SK-N-SH (cell line): ENCODE results near the gene TUBA1A. TPM values are rescaled to one million over a fixed set of nuclear protein-coding genes. Genes with fewer than 3 reads are reported as not detected.
"Not testable (repeated sequence)": the region's sequence is repeated elsewhere in the genome, so short reads cannot be mapped to it uniquely, and the experiment has no call there.

Experiments
- CTCF ChIA-PET: fragments of 300-600, 350-600 bp; formaldehyde crosslinking; extraction: SDS; loops from one replicate; lab custom pipeline; 2021; lab: Yijun Ruan, JAX
- POLR2A ChIA-PET: fragments of 350-600 bp; sonication (Branson Sonifier 250); formaldehyde crosslinking; extraction: SDS; loops from one replicate; lab custom pipeline; 2020; ENCODE audit warnings: antibody characterized with exemption, inconsistent platforms; lab: Yijun Ruan, JAX
- DNase-seq: peaks from one replicate; pipeline ENCODE4 v3.0.0; 2012
- H2AFZ ChIP-seq: fragments of 200-600 bp; sonication (generic); 2 replicates; pipeline ENCODE4 v1.8.1; 2016; ENCODE audit warnings: antibody characterized with exemption, mild to moderate bottlenecking, low read depth
- H3F3A ChIP-seq: fragments of 200-600 bp; sonication (generic); replicated peaks from 2 replicates; pipeline ENCODE3; 2016; ENCODE audit warnings: antibody characterized with exemption, mild to moderate bottlenecking; ENCODE audit not compliant: insufficient read depth
- H3K27ac ChIP-seq, 2 experiments: fragments of 200-500 bp in 1 of 2; fragments of 200-600 bp in 1 of 2; sonication (Bioruptor generic) in 1 of 2; sonication (generic), shearing (Covaris generic) in 1 of 2; 2 replicates each; pipeline versions ENCODE4 v1.5.1 to v1.6.1; 2014 to 2016; ENCODE audit warnings: low read depth in 2 of 2, inconsistent platforms in 1 of 2, low read length in 1 of 2, mild to moderate bottlenecking in 1 of 2, mixed read lengths in 1 of 2
- H3K27me3 ChIP-seq: fragments of 200-600 bp; sonication (generic), shearing (Covaris generic); 2 replicates; pipeline ENCODE4 v1.6.1; 2016; ENCODE audit warnings: mixed run types; ENCODE audit not compliant: insufficient read depth
- H3K36me3 ChIP-seq, 2 experiments: fragments of 200-500 bp in 1 of 2; fragments of 200-600 bp in 1 of 2; sonication (Bioruptor generic) in 1 of 2; sonication (generic) in 1 of 2; replicated peaks in 1 of 2; 2 replicates each; pipeline versions ENCODE3 to v1.5.1; 2014 to 2016; ENCODE audit warnings: low read length in 1 of 2, mild to moderate bottlenecking in 1 of 2; ENCODE audit not compliant: insufficient read depth in 2 of 2, control insufficient read depth in 1 of 2
- H3K4me1 ChIP-seq, 2 experiments: fragments of 200-500 bp in 1 of 2; fragments of 200-600 bp in 1 of 2; sonication (Bioruptor generic) in 1 of 2; sonication (generic), shearing (Covaris generic) in 1 of 2; 2 replicates each; pipeline versions ENCODE4 v1.5.1 to v1.6.1; 2014 to 2016; ENCODE audit warnings: low read depth in 1 of 2, low read length in 1 of 2, mixed run types in 1 of 2; ENCODE audit not compliant: insufficient read depth in 2 of 2, control insufficient read depth in 1 of 2
- H3K4me2 ChIP-seq: fragments of 200-600 bp; sonication (generic), shearing (Covaris generic); 2 replicates; pipeline ENCODE4 v1.6.1; 2017; ENCODE audit warnings: mixed run types
- H3K4me3 ChIP-seq, 2 experiments: fragments of 200-500 bp in 1 of 2; fragments of 200-600 bp in 1 of 2; sonication (Bioruptor generic) in 1 of 2; sonication (generic), shearing (Covaris generic) in 1 of 2; 2 replicates each; pipeline versions ENCODE4 v1.5.1 to v1.8.1; 2014 to 2016; ENCODE audit warnings: low read depth in 2 of 2, inconsistent platforms in 1 of 2, low read length in 1 of 2, mild to moderate bottlenecking in 1 of 2, mixed read lengths in 1 of 2, moderate library complexity in 1 of 2
- H3K79me2 ChIP-seq: fragments of 200-600 bp; sonication (generic); 2 replicates; pipeline ENCODE4 v1.8.1; 2017; ENCODE audit warnings: mild to moderate bottlenecking; ENCODE audit not compliant: insufficient read depth
- H3K9ac ChIP-seq: fragments of 200-600 bp; sonication (generic); 2 replicates; pipeline ENCODE4 v1.6.1; 2017; ENCODE audit warnings: mixed run types
- H3K9me2 ChIP-seq: fragments of 200-600 bp; sonication (generic); 2 replicates; pipeline ENCODE4 v1.6.1; 2017; ENCODE audit warnings: mixed run types
- H3K9me3 ChIP-seq: fragments of 200-600 bp; sonication (generic); 2 replicates; pipeline ENCODE4 v1.6.1; 2017; ENCODE audit warnings: mixed run types, mild to moderate bottlenecking, moderate library complexity
- H4K20me1 ChIP-seq: fragments of 200-600 bp; sonication (generic); 2 replicates; pipeline ENCODE4 v1.6.1; 2017; ENCODE audit warnings: mild to moderate bottlenecking, mixed run types; ENCODE audit not compliant: insufficient read depth
- JUND ChIP-seq: IDR thresholded peaks from 2 replicates; pipeline ENCODE4 v1.4.0; 2012
- POLR2AphosphoS5 ChIP-seq: IDR thresholded peaks from 2 replicates; pipeline ENCODE4 v1.6.1; 2012; ENCODE audit warnings: low read depth, low read length
- WGBS: methylation state at CpG from one replicate; pipeline ENCODE4 v1.1.6; 2017; ENCODE audit warnings: low lambda C conversion rate; 5-methylcytosine and 5-hydroxymethylcytosine counted together
- polyA plus RNA-seq, 3 experiments: library from polyadenylated mRNA; depleted of rRNA; stranded (reverse); fragments of >200 nt; gene quantifications; 2 replicates each; pipeline ENCODE4 v1.2.3, GENCODE V29; 2012
- TF ChIP-seq, protein P1 (sequence below): IDR thresholded peaks from 2 replicates; pipeline ENCODE4 v1.4.0; 2012; ENCODE audit warnings: low read depth, borderline replicate concordance

The TUBA1A gene
- polyA plus RNA-seq, 1 of the 3 experiments (the other 2 are of a cell fraction) = 1,427 TPM

- not testable (repeated sequence) for DNase-seq, H2AFZ ChIP-seq, H3K9me2 ChIP-seq, H3K9me3 ChIP-seq, H3K27me3 ChIP-seq
- Histone ChIP-seq H3K4me1 (peaks cover 6 to 28% of the 10 kb centered on the region in 2 experiments; a peak in 2 of 4 replicates), H3K36me3 (peaks cover 16 to 42% of the 10 kb centered on the region in 2 experiments), H3K27ac (peak overlapping the region; percentile 11 to 98; a peak in 1 of 4 replicates), H3K4me3 (peak overlapping the region; percentile 91 to 94), H3F3A (peaks cover 66% of the 10 kb centered on the region), H3K9ac (peak overlapping the region; percentile 100; the same call in 1 of the 2 replicates), H4K20me1 (peaks cover 49% of the 10 kb centered on the region), H3K79me2 (peaks cover 55% of the 10 kb centered on the region), H3K4me2 (peak overlapping the region; percentile 91)
- 72% methylated on average over 8 of the region's 11 CpGs for WGBS
- TF ChIP-seq POLR2AphosphoS5 = 0 out of 2 replicates have a peak, but pooled peaks have one; percentile 19
- POLR2A ChIA-PET = interaction anchor here (4.8 kb wide), 2 partner anchors 47 to 55 kb away, joined by 94 to 97 read pairs; partner anchors contain the start of gene TUBA1B
- CTCF ChIA-PET = interaction anchor here (6.2 kb wide), 1 partner anchor 47 kb away, joined by 79 read pairs; no protein-coding TSS in a partner anchor
Observed at GRCh38 chr12:49186307-49186706, 2.6 kb downstream of the TUBA1A start.

GRCh38 chr12:49184697-49185096, 4.2 kb downstream of the TUBA1A start:
- H3K36me3 ChIP-seq = peaks cover 16 to 42% of the 10 kb centered on the region in 2 experiments
- 83% methylated on average over 1 of the region's 1 CpG for WGBS
- H3K9ac ChIP-seq, H3K9me3 ChIP-seq, H3K27me3 ChIP-seq, H2AFZ ChIP-seq, DNase-seq, H3K9me2 ChIP-seq, H3K4me3 ChIP-seq: not testable (repeated sequence)
- peaks cover 49% of the 10 kb centered on the region for H4K20me1 ChIP-seq
- H3K79me2 ChIP-seq = peaks cover 46% of the 10 kb centered on the region
- POLR2A ChIA-PET = interaction anchor here (0.6 to 3.6 kb wide), 3 partner anchors 16 to 54 kb away, joined by 3 to 21 read pairs (median 8); partner anchors contain the start of gene TUBA1B
- H3K4me1 ChIP-seq = peaks cover 0 to 19% of the 10 kb centered on the region in 2 experiments; a peak in 2 of 4 replicates
- H3K27ac ChIP-seq = peak overlapping the region in 1 of 2 experiments; percentile 16; a peak in 2 of 4 replicates
- CTCF ChIA-PET = interaction anchor here (0.6 to 1.0 kb wide), 2 partner anchors 10 to 51 kb away, joined by 3 read pairs; no protein-coding TSS in a partner anchor
- H3F3A ChIP-seq = peaks cover 63% of the 10 kb centered on the region
- H3K4me2 ChIP-seq = peak overlapping the region; percentile 91; the same call in 1 of the 2 replicates

DNA sequence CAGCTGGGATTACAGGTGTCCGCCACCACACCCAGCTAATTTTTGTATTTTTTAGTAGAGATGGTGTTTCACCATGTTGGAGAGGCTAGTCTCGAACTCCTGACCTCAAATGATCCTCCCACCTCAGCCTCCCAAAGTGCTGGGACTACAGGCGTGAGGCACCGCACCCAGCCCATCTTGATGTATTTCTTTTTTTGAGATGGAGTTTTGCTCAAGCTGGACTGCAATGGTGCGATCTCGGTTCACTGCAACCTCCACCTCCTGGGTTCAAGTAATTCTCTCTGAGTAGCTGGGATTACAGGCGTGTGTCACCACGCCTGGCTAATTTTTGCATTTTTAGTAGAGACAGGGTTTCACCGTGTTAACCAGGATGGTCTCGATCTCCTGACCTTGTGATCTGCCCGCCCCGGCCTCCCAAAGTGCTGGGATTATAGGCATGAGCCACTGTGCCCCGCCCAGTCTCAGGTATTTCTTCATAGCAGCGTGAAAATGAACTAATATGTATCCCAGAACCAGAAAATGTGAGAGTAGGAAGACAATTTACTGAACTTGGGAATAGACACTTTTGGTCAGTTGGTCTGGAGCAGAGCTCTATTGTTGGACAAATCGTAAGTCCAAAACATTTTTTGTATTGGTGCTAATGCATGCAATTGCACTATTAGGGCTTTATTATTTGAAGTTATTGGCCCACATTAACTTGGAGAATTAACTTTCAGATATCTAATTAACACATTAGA, 5.5 kb downstream of the TUBA1A start:
- 93% methylated on average over 15 of the region's 15 CpGs for WGBS
- not testable (repeated sequence) for H2AFZ ChIP-seq, H3K9ac ChIP-seq, H3K27ac ChIP-seq, H3K9me3 ChIP-seq, H3K27me3 ChIP-seq, H3K9me2 ChIP-seq, DNase-seq, H3K4me3 ChIP-seq, H3K4me2 ChIP-seq
- Histone ChIP-seq H4K20me1 (peaks cover 46% of the 10 kb centered on the region), H3K4me1 (peaks cover 0 to 18% of the 10 kb centered on the region in 2 experiments; a peak in 2 of 4 replicates), H3F3A (peaks cover 60% of the 10 kb centered on the region), H3K79me2 (peaks cover 37% of the 10 kb centered on the region), H3K36me3 (peaks cover 16 to 38% of the 10 kb centered on the region in 2 experiments)
- POLR2A ChIA-PET = interaction anchor here (0.7 to 3.6 kb wide), 8 partner anchors 10 to 53 kb away, joined by 3 to 21 read pairs (median 3); partner anchors contain the start of gene TUBA1B
- TF ChIP-seq, protein P1, sequence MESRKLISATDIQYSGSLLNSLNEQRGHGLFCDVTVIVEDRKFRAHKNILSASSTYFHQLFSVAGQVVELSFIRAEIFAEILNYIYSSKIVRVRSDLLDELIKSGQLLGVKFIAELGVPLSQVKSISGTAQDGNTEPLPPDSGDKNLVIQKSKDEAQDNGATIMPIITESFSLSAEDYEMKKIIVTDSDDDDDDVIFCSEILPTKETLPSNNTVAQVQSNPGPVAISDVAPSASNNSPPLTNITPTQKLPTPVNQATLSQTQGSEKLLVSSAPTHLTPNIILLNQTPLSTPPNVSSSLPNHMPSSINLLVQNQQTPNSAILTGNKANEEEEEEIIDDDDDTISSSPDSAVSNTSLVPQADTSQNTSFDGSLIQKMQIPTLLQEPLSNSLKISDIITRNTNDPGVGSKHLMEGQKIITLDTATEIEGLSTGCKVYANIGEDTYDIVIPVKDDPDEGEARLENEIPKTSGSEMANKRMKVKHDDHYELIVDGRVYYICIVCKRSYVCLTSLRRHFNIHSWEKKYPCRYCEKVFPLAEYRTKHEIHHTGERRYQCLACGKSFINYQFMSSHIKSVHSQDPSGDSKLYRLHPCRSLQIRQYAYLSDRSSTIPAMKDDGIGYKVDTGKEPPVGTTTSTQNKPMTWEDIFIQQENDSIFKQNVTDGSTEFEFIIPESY = 0 out of 2 replicates have a peak, but pooled peaks have one; percentile 36
- peak; percentile 20 for TF ChIP-seq JUND
- CTCF ChIA-PET = interaction anchor here (0.6 to 1.6 kb wide), 4 partner anchors 12 to 54 kb away, joined by 3 to 7 read pairs (median 5); partner anchors contain the start of gene TUBA1B
